Type B pancreatic cell (in vitro differentiated cells): ENCODE results near the gene SLC4A2. TPM values are rescaled to one million over a fixed set of nuclear protein-coding genes. Genes with fewer than 3 reads are reported as not detected.

ENCODE experiments used
- DNase-seq: peaks from one replicate; pipeline ENCODE4 v3.0.0; 2021; ENCODE audit warnings: mixed read lengths; ENCODE audit not compliant: unreplicated experiment; ENCODE audit errors: extremely low spot score
- H3K27ac Mint-ChIP-seq: 2 replicates; pipeline ENCODE4 v1.8.0; 2021; ENCODE audit warnings: mild to moderate bottlenecking, mixed read lengths
- H3K27me3 Mint-ChIP-seq: 2 replicates; pipeline ENCODE4 v1.8.0; 2021; ENCODE audit warnings: mixed read lengths
- H3K36me3 Mint-ChIP-seq: 2 replicates; pipeline ENCODE4 v1.8.0; 2021; ENCODE audit warnings: mixed read lengths
- H3K4me1 Mint-ChIP-seq: one replicate; pipeline ENCODE4 v1.8.0; 2021; ENCODE audit warnings: mixed read lengths; ENCODE audit not compliant: unreplicated experiment
- H3K4me3 Mint-ChIP-seq: 2 replicates; pipeline ENCODE4 v1.8.0; 2021; ENCODE audit warnings: mild to moderate bottlenecking, mixed read lengths
- H3K9me3 Mint-ChIP-seq: 2 replicates; pipeline ENCODE4 v1.8.0; 2021; ENCODE audit warnings: mixed read lengths
- total RNA-seq: library from RNA; stranded (reverse); gene quantifications from 2 replicates; pipeline ENCODE4 v1.2.1, GENCODE V29; 2021; ENCODE audit warnings: low replicate concordance
- TF ChIP-seq, protein P1 (sequence below): fragments of 200-600 bp; sonication (generic); conservative IDR thresholded peaks from 2 replicates; pipeline ENCODE4 v1.5.0; 2021; ENCODE audit warnings: antibody characterized with exemption, mild to moderate bottlenecking

The SLC4A2 gene
- total RNA-seq, 1 donor from 2014 or later: 150 TPM

DNA sequence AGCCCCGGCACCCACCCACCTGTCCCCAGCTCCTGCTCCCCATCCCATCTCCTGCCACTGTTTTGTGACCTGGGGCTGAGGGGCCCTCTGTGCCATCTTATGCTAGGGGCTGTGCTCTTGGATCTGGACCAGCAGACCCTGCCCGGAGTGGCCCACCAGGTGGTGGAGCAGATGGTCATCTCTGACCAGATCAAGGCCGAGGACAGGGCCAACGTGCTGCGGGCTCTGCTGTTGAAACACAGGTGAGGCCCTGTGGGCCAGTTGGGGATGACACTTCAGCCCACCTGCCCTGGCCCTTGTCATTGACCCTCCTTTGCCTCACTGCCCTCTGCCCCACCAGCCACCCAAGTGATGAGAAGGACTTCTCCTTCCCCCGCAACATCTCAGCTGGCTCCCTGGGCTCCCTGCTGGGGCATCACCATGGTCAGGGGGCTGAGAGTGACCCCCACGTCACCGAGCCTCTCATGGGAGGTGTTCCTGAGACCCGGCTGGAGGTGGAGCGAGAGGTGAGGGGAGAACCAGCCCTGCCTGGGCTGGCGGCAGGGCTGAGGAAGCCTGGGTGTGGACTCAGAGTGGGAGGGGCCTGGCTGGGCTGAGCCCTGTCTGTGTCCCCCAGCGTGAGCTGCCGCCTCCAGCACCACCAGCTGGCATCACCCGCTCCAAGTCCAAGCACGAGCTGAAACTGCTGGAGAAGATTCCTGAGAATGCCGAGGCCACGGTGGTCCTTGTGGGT, 10.6 kb downstream of the SLC4A2 start:
- H3K36me3 Mint-ChIP-seq: peaks cover 3% of the 10 kb centered on the region
- no peaks in the 10 kb centered on the region for H3K4me1 Mint-ChIP-seq
- H3K4me3 Mint-ChIP-seq: no peak overlapping the region
- no peak overlapping the region for H3K27ac Mint-ChIP-seq
- H3K9me3 Mint-ChIP-seq: no peaks in the 10 kb centered on the region
- TF ChIP-seq, protein P1, sequence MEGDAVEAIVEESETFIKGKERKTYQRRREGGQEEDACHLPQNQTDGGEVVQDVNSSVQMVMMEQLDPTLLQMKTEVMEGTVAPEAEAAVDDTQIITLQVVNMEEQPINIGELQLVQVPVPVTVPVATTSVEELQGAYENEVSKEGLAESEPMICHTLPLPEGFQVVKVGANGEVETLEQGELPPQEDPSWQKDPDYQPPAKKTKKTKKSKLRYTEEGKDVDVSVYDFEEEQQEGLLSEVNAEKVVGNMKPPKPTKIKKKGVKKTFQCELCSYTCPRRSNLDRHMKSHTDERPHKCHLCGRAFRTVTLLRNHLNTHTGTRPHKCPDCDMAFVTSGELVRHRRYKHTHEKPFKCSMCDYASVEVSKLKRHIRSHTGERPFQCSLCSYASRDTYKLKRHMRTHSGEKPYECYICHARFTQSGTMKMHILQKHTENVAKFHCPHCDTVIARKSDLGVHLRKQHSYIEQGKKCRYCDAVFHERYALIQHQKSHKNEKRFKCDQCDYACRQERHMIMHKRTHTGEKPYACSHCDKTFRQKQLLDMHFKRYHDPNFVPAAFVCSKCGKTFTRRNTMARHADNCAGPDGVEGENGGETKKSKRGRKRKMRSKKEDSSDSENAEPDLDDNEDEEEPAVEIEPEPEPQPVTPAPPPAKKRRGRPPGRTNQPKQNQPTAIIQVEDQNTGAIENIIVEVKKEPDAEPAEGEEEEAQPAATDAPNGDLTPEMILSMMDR: no peak
- DNase-seq: no peak
- no peaks in the 10 kb centered on the region for H3K27me3 Mint-ChIP-seq

DNA sequence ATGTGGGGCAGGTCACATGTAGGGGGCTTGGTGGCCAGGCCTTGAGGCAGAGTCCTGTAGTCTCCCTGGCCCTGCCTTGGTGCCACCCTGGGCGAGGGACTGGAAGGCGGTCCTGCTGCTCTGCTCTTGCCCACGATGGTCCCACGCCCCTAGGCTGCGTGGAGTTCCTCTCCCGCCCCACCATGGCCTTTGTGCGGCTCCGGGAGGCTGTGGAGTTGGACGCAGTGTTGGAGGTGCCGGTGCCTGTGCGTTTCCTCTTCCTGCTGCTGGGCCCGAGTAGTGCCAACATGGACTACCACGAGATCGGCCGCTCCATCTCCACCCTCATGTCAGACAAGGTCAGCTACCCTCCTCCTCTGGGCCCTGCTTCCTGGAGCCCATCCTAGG, 11.2 kb downstream of the SLC4A2 start:
- Mint-ChIP-seq H3K4me3 (no peak overlapping the region), H3K4me1 (no peaks in the 10 kb centered on the region), H3K27me3 (no peaks in the 10 kb centered on the region), H3K36me3 (peaks cover 3% of the 10 kb centered on the region), H3K27ac (no peak overlapping the region), H3K9me3 (no peaks in the 10 kb centered on the region)
- no peak for DNase-seq
- TF ChIP-seq, protein P1: no peak

DNA sequence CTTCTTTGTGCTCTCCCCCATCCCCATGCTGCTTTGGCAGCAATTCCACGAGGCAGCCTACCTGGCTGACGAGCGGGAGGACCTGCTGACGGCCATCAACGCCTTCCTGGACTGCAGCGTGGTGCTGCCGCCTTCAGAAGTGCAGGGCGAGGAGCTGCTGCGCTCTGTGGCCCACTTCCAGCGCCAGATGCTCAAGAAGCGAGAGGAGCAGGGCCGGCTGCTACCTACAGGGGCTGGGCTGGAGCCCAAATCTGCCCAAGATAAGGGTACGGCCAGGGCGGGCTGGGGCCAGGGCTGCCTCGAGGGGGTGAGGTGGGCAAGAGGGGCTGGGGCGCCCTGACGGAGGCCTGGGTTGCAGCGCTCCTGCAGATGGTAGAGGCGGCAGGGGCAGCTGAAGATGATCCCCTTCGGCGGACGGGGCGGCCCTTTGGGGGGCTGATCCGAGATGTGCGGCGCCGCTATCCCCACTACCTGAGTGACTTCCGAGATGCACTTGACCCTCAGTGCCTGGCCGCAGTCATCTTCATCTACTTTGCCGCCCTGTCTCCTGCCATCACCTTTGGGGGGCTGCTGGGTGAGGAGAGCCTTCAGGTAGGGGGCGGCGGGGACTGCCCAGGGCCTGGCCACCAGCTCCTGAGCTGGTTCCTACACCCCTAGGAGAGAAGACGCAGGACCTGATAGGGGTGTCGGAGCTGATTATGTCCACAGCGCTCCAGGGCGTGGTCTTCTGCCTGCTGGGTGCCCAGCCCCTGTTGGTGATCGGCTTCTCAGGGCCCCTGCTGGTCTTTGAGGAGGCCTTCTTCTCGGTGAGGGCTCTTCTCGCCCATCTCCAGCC, 11.9 kb downstream of the SLC4A2 start:
- no peak overlapping the region for H3K27ac Mint-ChIP-seq
- peaks cover 3% of the 10 kb centered on the region for H3K36me3 Mint-ChIP-seq
- DNase-seq: no peak
- TF ChIP-seq, protein P1: no peak
- no peaks in the 10 kb centered on the region for H3K9me3 Mint-ChIP-seq
- H3K4me3 Mint-ChIP-seq: no peak overlapping the region
- no peaks in the 10 kb centered on the region for H3K4me1 Mint-ChIP-seq
- no peaks in the 10 kb centered on the region for H3K27me3 Mint-ChIP-seq

DNA sequence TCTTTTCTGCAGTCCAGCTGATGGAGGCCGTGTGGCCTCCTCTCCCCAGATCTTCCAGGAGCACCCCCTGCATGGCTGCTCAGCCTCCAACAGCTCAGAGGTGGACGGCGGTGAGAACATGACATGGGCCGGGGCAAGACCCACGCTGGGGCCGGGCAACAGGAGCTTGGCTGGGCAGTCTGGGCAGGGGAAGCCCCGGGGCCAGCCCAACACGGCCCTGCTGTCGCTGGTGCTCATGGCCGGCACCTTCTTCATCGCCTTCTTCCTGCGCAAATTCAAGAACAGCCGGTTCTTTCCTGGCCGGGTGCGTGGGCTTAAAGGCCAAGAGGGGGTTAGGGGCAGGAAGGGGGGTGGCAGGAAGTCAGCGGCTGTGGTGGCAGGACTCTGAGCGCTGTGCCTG, 14.6 kb downstream of the SLC4A2 start:
- Mint-ChIP-seq H3K4me1 (peaks cover 8% of the 10 kb centered on the region), H3K9me3 (no peaks in the 10 kb centered on the region), H3K4me3 (no peak overlapping the region), H3K27ac (no peak overlapping the region), H3K36me3 (peaks cover 3% of the 10 kb centered on the region), H3K27me3 (no peaks in the 10 kb centered on the region)
- DNase-seq: no peak
- TF ChIP-seq, protein P1: no peak

DNA sequence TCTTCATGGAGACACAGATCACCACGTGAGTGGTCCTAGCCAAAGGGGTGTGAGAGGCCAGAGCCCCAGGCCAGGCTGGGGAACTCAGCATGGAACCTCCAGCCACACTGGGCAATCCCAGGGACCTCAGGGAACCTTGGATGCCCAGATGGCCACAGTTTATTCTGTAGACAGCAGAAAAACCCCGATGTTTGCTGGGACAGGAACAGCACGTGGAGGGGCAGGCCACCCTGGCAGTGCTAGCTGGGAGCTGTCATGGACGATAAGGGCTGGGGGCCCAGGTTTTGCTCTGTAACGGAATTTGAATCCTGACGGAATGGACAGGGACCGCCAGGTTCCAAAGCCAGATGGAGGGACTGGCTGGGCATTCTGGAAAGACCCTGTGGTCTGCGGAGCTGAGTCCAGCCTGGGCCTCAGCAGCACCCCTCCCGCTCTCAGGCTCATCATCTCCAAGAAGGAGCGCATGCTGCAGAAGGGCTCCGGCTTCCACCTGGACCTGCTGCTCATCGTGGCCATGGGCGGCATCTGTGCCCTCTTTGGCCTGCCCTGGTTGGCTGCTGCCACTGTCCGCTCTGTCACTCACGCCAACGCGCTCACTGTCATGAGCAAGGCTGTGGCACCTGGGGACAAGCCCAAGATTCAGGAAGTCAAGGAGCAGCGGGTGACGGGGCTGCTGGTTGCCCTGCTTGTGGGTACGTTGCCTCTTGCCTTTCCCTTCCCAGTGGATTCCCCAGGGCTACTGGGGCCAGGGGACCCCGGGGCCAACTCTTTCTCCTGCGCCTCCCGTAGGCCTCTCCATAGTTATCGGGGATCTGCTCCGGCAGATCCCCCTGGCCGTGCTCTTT, 15.7 kb downstream of the SLC4A2 start:
- TF ChIP-seq, protein P1: no peak
- Mint-ChIP-seq H3K27me3 (no peaks in the 10 kb centered on the region), H3K36me3 (no peaks in the 10 kb centered on the region), H3K4me3 (no peak overlapping the region), H3K9me3 (no peaks in the 10 kb centered on the region), H3K27ac (no peak overlapping the region), H3K4me1 (peaks cover 14% of the 10 kb centered on the region)
- DNase-seq: no peak
